ENCODE results near the gene RGS3. TPM values are rescaled to one million over a fixed set of nuclear protein-coding genes. Genes with fewer than 3 reads are reported as not detected.

Gene RGS3
- total RNA-seq, 2 experiments from 2014 or later = 57.1 to 76.4 TPM

GRCh38 chr9:113584428-113585084 lies 121.0 kb downstream of the RGS3 start:
- peaks cover 23% of the 10 kb centered on the region for H3K36me3 Mint-ChIP-seq
- H3K27ac Mint-ChIP-seq = peak overlapping the region; percentile 46
- no peaks in the 10 kb centered on the region for H3K27me3 Mint-ChIP-seq
- ATAC-seq (no peak), DNase-seq (no peak)
- no peaks in the 10 kb centered on the region for H3K9me3 Mint-ChIP-seq (ENCODE audit: low read depth)
- H3K4me3 Mint-ChIP-seq = no peak overlapping the region
- CTCF ChIA-PET = interaction anchor here (1.2 to 16.7 kb wide), 3 partner anchors 19 to 137 kb away, joined by 3 to 230 read pairs (median 50); no protein-coding TSS in a partner anchor
- H3K4me1 Mint-ChIP-seq = peaks cover 50% of the 10 kb centered on the region

DNA sequence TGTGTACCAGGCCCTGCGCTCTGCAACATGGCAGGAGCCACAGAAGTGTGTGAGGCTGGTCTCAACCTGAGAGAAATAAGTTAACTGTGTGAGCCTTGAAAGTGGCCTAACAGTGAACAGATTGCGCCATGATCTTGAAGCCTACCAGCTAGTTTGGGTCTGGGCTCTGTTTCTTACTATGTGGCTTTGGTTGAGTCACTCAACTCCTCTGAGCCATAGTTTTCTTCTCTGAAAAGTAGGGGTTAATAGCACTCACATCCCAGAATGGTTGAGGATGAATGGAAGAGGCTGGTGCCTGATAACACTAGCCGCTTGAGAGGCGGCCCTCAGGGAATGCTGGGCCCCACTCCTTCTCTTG lies 121.5 kb downstream of the RGS3 start:
- no peaks in the 10 kb centered on the region for H3K9me3 Mint-ChIP-seq (ENCODE audit: low read depth)
- no peak overlapping the region for H3K27ac Mint-ChIP-seq
- H3K27me3 Mint-ChIP-seq = no peaks in the 10 kb centered on the region
- CTCF ChIA-PET = interaction anchor here (5.4 to 16.7 kb wide), 2 partner anchors 72 to 138 kb away, joined by 50 to 230 read pairs; no protein-coding TSS in a partner anchor
- peaks cover 49% of the 10 kb centered on the region for H3K4me1 Mint-ChIP-seq
- ATAC-seq = no peak
- no peak overlapping the region for H3K4me3 Mint-ChIP-seq
- peaks cover 21% of the 10 kb centered on the region for H3K36me3 Mint-ChIP-seq
- DNase-seq = no peak

DNA sequence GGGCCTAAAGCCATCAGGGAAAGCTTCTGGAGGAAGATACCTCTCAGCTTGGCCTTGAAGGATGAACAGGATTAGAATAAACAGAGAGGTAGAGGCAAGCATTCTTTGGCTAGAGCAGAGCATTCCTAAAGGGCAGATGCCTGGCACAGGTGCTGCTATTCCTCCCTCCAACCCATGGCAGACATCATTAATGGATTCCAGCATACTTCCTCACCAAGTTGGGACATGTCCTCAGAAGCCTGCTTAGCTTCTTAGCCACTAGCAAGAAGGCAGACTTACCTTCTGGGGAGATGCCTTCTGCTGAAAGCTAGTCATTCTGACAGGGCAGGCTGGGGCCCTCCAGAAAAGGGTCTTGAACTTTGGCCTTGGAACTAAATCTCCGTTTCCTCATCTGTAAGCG lies 122.0 kb downstream of the RGS3 start:
- Mint-ChIP-seq H3K4me1 (peaks cover 44% of the 10 kb centered on the region), H3K9me3 (ENCODE audit: low read depth) (no peaks in the 10 kb centered on the region), H3K27ac (peak overlapping the region; percentile 34), H3K36me3 (peaks cover 21% of the 10 kb centered on the region), H3K4me3 (no peak overlapping the region), H3K27me3 (no peaks in the 10 kb centered on the region)
- DNase-seq (no peak), ATAC-seq (no peak)
- CTCF ChIA-PET = interaction anchor here (5.4 to 16.7 kb wide), 2 partner anchors 72 to 138 kb away, joined by 50 to 230 read pairs; no protein-coding TSS in a partner anchor

- ATAC-seq (no peak), DNase-seq (no peak)
- Mint-ChIP-seq H3K9me3 (ENCODE audit: low read depth) (no peaks in the 10 kb centered on the region), H3K4me1 (peaks cover 40% of the 10 kb centered on the region), H3K36me3 (peaks cover 21% of the 10 kb centered on the region), H3K27ac (no peak overlapping the region), H3K4me3 (no peak overlapping the region), H3K27me3 (no peaks in the 10 kb centered on the region)
- CTCF ChIA-PET = interaction anchor here (1.0 to 16.7 kb wide), 3 partner anchors 70 to 142 kb away, joined by 3 to 230 read pairs (median 4); no protein-coding TSS in a partner anchor
These were observed 124.0 kb downstream of the RGS3 start for GRCh38 chr9:113587471-113588031.

GRCh38 chr9:113588242-113588810 lies 124.8 kb downstream of the RGS3 start:
- no peak for ATAC-seq
- Mint-ChIP-seq H3K27me3 (no peaks in the 10 kb centered on the region), H3K9me3 (ENCODE audit: low read depth) (no peaks in the 10 kb centered on the region), H3K4me3 (no peak overlapping the region), H3K4me1 (peaks cover 43% of the 10 kb centered on the region), H3K27ac (no peak overlapping the region), H3K36me3 (peaks cover 16% of the 10 kb centered on the region)
- DNase-seq = no peak
- CTCF ChIA-PET = interaction anchor here (0.7 to 16.7 kb wide), 10 partner anchors 9 to 187 kb away, joined by 3 to 230 read pairs (median 4); partner anchors contain the start of gene ALAD

DNA sequence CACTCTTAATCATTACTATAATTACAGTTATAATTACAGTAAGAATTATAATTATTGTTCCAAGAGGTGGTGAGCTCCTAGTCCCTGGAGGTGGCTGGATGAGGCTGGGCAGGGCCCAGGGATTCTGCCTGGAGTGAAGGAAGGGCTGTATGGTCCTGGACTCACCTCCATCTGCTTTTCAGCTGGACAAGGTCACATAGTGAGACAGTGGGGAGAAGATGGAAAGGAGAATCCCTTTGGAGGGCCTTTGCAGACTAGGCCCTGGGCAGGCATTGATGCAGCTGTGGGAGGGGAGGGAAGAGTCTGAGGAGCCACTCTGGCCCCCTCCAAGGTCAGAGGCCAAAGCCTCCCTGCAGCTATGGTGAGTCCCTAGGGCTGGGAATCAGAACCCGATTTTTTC lies 125.4 kb downstream of the RGS3 start:
- Mint-ChIP-seq H3K9me3 (ENCODE audit: low read depth) (no peaks in the 10 kb centered on the region), H3K4me3 (no peak overlapping the region), H3K27ac (peak overlapping the region; percentile 15), H3K36me3 (peaks cover 12% of the 10 kb centered on the region), H3K4me1 (peaks cover 42% of the 10 kb centered on the region), H3K27me3 (no peaks in the 10 kb centered on the region)
- DNase-seq (no peak), ATAC-seq (no peak)
- CTCF ChIA-PET = interaction anchor here (0.7 to 16.7 kb wide), 11 partner anchors 10 to 314 kb away, joined by 3 to 230 read pairs (median 4); partner anchors contain the start of genes ALAD, CDC26 and PRPF4

DNA sequence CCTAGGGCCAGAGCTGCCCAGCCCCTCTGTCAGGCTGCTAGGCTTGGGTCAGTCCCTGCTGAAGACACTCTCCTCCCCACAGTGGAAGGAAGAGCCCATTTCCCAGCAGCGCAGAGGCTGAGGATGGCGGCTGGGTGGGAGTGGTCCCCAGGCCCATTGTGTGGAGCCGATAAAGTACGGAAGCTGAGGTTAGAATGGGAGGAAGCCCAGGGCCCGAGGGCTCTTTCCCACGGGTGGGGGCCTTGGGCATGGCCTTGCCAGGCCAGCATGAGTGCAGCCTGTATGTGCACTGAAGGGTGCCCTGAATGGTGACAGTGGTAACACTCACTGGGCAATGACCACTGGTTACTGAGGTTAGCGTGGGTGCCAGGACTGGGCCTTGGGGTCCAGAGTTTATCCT lies 125.9 kb downstream of the RGS3 start:
- H3K4me1 Mint-ChIP-seq = peaks cover 42% of the 10 kb centered on the region
- DNase-seq (no peak), ATAC-seq (no peak)
- H3K36me3 Mint-ChIP-seq = peaks cover 8% of the 10 kb centered on the region
- H3K27ac Mint-ChIP-seq = peak overlapping the region; percentile 24
- CTCF ChIA-PET = interaction anchor here (0.7 to 16.7 kb wide), 12 partner anchors 8 to 314 kb away, joined by 3 to 230 read pairs (median 4); partner anchors contain the start of genes ALAD, CDC26 and PRPF4
- no peaks in the 10 kb centered on the region for H3K27me3 Mint-ChIP-seq
- H3K4me3 Mint-ChIP-seq = no peak overlapping the region
- H3K9me3 Mint-ChIP-seq (ENCODE audit: low read depth) = no peaks in the 10 kb centered on the region

DNA sequence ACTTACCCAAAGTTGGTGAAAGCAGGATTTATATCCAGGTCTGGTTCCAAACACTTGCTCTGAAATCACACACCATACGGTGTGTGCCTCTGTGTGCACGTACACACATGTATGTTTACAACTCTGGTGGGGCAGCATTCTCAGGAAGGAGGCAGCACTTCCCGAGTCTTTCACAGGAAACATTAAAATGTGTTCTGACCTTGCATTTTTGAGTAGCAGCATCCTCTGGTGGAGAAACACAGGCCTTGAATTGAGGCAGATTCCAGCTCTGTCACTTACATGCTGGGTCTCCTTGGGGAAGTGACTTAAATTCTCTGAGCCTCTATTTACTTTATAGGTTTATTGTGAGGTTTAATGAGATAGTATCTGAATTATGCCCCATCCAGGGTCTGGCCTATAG lies 126.4 kb downstream of the RGS3 start:
- ATAC-seq = no peak
- H3K27me3 Mint-ChIP-seq = no peaks in the 10 kb centered on the region
- DNase-seq = no peak
- H3K36me3 Mint-ChIP-seq = peaks cover 5% of the 10 kb centered on the region
- CTCF ChIA-PET = interaction anchor here (0.9 to 16.7 kb wide), 10 partner anchors 8 to 315 kb away, joined by 3 to 230 read pairs (median 4); partner anchors contain the start of genes CDC26 and PRPF4
- H3K27ac Mint-ChIP-seq = peak overlapping the region; percentile 58
- no peak overlapping the region for H3K4me3 Mint-ChIP-seq
- H3K9me3 Mint-ChIP-seq (ENCODE audit: low read depth) = no peaks in the 10 kb centered on the region
- H3K4me1 Mint-ChIP-seq = peaks cover 42% of the 10 kb centered on the region

- Mint-ChIP-seq H3K36me3 (peaks cover 6% of the 10 kb centered on the region), H3K9me3 (ENCODE audit: low read depth) (no peaks in the 10 kb centered on the region), H3K27me3 (no peaks in the 10 kb centered on the region), H3K27ac (no peak overlapping the region), H3K4me1 (peaks cover 42% of the 10 kb centered on the region), H3K4me3 (no peak overlapping the region)
- DNase-seq (no peak), ATAC-seq (no peak)
- CTCF ChIA-PET = interaction anchor here (1.0 to 16.7 kb wide), 5 partner anchors 9 to 315 kb away, joined by 3 to 230 read pairs (median 16); partner anchors contain the start of genes CDC26 and PRPF4
These were observed 126.9 kb downstream of the RGS3 start for GRCh38 chr9:113590389-113590788.

GRCh38 chr9:113590991-113591898 lies 127.7 kb downstream of the RGS3 start:
- Mint-ChIP-seq H3K4me3 (no peak overlapping the region), H3K36me3 (peaks cover 7% of the 10 kb centered on the region), H3K27me3 (no peaks in the 10 kb centered on the region), H3K27ac (peak overlapping the region; percentile 2), H3K4me1 (peaks cover 34% of the 10 kb centered on the region), H3K9me3 (ENCODE audit: low read depth) (no peaks in the 10 kb centered on the region)
- ATAC-seq = peak; percentile 56
- DNase-seq = peak; percentile 68
- CTCF ChIA-PET = interaction anchor here (0.6 to 16.7 kb wide), 32 partner anchors 9 to 316 kb away, joined by 3 to 230 read pairs (median 4); partner anchors contain the start of genes C9orf43, CDC26, POLE3 and PRPF4

- Mint-ChIP-seq H3K27me3 (no peaks in the 10 kb centered on the region), H3K9me3 (ENCODE audit: low read depth) (no peaks in the 10 kb centered on the region), H3K4me1 (peaks cover 31% of the 10 kb centered on the region), H3K36me3 (peaks cover 6% of the 10 kb centered on the region), H3K4me3 (no peak overlapping the region), H3K27ac (peak overlapping the region; percentile 57)
- DNase-seq (no peak), ATAC-seq (peak; percentile 38)
- CTCF ChIA-PET = interaction anchor here (0.6 to 16.7 kb wide), 37 partner anchors 8 to 581 kb away, joined by 3 to 230 read pairs (median 4); partner anchors contain the start of genes C9orf43, CDC26, POLE3 and PRPF4
These were observed 128.5 kb downstream of the RGS3 start for GRCh38 chr9:113591899-113592625.

Data from activated CD8-positive, alpha-beta memory T cell treated with anti-CD3 and anti-CD28 coated beads, Interleukin-2, amount 10 ng/mL, durations not matched to agents 7 days and 5 days (primary cell).